ENCODE measurements around the gene SART3. TPM values are rescaled to one million over a fixed set of nuclear protein-coding genes. Genes with fewer than 3 reads are reported as not detected.
"Not testable (repeated sequence)": the region's sequence is repeated elsewhere in the genome, so short reads cannot be mapped to it uniquely, and the experiment has no call there.

Gene SART3
- total RNA-seq, 4 donors from 2014 or later = 48.4 to 77.4 (median 72.1) TPM

GRCh38 chr12:108594960-108595710, 34.2 kb upstream of the SART3 start:
- no peak for DNase-seq (ENCODE audit: low spot score in 2 of 2)
- no peak overlapping the region for H3K4me3 ChIP-seq (ENCODE audit: low read depth, poor library complexity, severe bottlenecking)
- intact Hi-C loops (cut with DNase I; ENCODE audit: low total_unique reads) = no loop called here
- 88 to 96% methylated on average over 7 of the region's 7 CpGs for WGBS, 2 donors
- TF ChIP-seq CTCF (IDR thresholded peaks at IDR 0.05) (no peak), POLR2A (IDR thresholded peaks at IDR 0.05) (no peak)

- TF ChIP-seq CTCF (IDR thresholded peaks at IDR 0.05) = no peak
- TF ChIP-seq POLR2A (IDR thresholded peaks at IDR 0.05) = no peak
- DNase-seq (ENCODE audit: low spot score in 2 of 2) = no peak
- WGBS, 2 donors = 98 to 99% methylated on average over 10 of the region's 10 CpGs
- H3K4me3 ChIP-seq (ENCODE audit: low read depth, poor library complexity, severe bottlenecking) = no peak overlapping the region
- intact Hi-C loops (cut with DNase I; ENCODE audit: low total_unique reads) = no loop called here
Measured at GRCh38 chr12:108594323-108594903, 33.4 kb upstream of the SART3 start.

GRCh38 chr12:108592033-108592909, 31.3 kb upstream of the SART3 start:
- TF ChIP-seq POLR2A (IDR thresholded peaks at IDR 0.05) (no peak), CTCF (IDR thresholded peaks at IDR 0.05) (no peak)
- no peak overlapping the region for H3K4me3 ChIP-seq (ENCODE audit: low read depth, poor library complexity, severe bottlenecking)
- intact Hi-C loops (cut with DNase I; ENCODE audit: low total_unique reads) = no loop called here
- 90 to 93% methylated on average over 25 of the region's 25 CpGs for WGBS, 2 donors
- no peak for DNase-seq (ENCODE audit: low spot score in 2 of 2)

GRCh38 chr12:108591267-108591980, 30.5 kb upstream of the SART3 start:
- WGBS, 2 donors = 83 to 89% methylated on average over 17 to 19 of the region's 22 CpGs
- TF ChIP-seq CTCF (IDR thresholded peaks at IDR 0.05) = no peak
- TF ChIP-seq POLR2A (IDR thresholded peaks at IDR 0.05) = no peak
- intact Hi-C loops (cut with DNase I; ENCODE audit: low total_unique reads) = no loop called here
- no peak for DNase-seq (ENCODE audit: low spot score in 2 of 2)
- no peak overlapping the region for H3K4me3 ChIP-seq (ENCODE audit: low read depth, poor library complexity, severe bottlenecking)

GRCh38 chr12:108590463-108590862, 29.5 kb upstream of the SART3 start:
- WGBS, 2 donors = 91 to 92% methylated on average over 9 of the region's 9 CpGs
- DNase-seq (ENCODE audit: low spot score in 2 of 2); intact Hi-C loops (cut with DNase I; ENCODE audit: low total_unique reads); H3K4me3 ChIP-seq (ENCODE audit: low read depth, poor library complexity, severe bottlenecking): not testable (repeated sequence)
